ENCODE results near the gene CEP76.

DNA sequence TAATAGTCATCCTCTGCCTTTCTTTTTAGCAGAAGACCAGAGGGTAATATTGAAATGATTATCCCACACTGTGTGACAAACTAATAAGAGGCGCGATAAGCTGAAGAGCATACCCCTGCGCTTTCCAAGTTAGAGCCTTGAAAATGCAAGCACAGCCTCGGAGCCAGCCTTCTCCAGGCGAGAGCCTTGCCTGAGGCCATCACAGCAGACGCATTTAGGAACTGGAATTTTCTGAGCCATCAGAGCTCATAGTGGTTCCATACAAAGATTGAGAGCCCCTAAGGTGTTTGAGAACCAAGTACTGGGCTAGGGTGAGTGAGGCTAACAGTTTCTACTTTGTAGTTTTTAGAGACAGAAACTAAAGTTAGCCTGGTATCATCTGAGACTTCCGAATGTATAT is 20.2 kb upstream of the CEP76 start:
- TF ChIP-seq, protein P1, sequence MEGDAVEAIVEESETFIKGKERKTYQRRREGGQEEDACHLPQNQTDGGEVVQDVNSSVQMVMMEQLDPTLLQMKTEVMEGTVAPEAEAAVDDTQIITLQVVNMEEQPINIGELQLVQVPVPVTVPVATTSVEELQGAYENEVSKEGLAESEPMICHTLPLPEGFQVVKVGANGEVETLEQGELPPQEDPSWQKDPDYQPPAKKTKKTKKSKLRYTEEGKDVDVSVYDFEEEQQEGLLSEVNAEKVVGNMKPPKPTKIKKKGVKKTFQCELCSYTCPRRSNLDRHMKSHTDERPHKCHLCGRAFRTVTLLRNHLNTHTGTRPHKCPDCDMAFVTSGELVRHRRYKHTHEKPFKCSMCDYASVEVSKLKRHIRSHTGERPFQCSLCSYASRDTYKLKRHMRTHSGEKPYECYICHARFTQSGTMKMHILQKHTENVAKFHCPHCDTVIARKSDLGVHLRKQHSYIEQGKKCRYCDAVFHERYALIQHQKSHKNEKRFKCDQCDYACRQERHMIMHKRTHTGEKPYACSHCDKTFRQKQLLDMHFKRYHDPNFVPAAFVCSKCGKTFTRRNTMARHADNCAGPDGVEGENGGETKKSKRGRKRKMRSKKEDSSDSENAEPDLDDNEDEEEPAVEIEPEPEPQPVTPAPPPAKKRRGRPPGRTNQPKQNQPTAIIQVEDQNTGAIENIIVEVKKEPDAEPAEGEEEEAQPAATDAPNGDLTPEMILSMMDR (IDR thresholded peaks at IDR 0.05 in 4 of 5, conservative IDR thresholded peaks at IDR 0.05 in 1 of 5): no peak
- TF ChIP-seq POLR2A (IDR thresholded peaks at IDR 0.05): no peak
